ENCODE data around the gene KIN. TPM values are rescaled to one million over a fixed set of nuclear protein-coding genes. Genes with fewer than 3 reads are reported as not detected.
A peak's percentile ranks its signal among the peaks of the same experiment; 100 is the strongest.
"Not testable (repeated sequence)": the region's sequence is repeated elsewhere in the genome, so short reads cannot be mapped to it uniquely, and the experiment has no call there.

KIN gene
- total RNA-seq, 1 donor from 2014 or later = 12.9 TPM

GRCh38 chr10:7756360-7756992, 31.3 kb downstream of the KIN start:
- H3K4me3 Mint-ChIP-seq (ENCODE audit: unreplicated experiment) = no peak overlapping the region
- DNase-seq = peak; percentile 24
- H3K36me3 Mint-ChIP-seq (ENCODE audit: unreplicated experiment) = no peaks in the 10 kb centered on the region
- H3K27ac Mint-ChIP-seq (ENCODE audit: unreplicated experiment) = no peak overlapping the region
- H3K9me3 Mint-ChIP-seq (ENCODE audit: unreplicated experiment) = peaks cover 1% of the 10 kb centered on the region
- H3K27me3 Mint-ChIP-seq (ENCODE audit: unreplicated experiment) = no peaks in the 10 kb centered on the region
- H3K4me1 Mint-ChIP-seq (ENCODE audit: low read depth, unreplicated experiment) = no peaks in the 10 kb centered on the region
- TF ChIP-seq, protein P1, sequence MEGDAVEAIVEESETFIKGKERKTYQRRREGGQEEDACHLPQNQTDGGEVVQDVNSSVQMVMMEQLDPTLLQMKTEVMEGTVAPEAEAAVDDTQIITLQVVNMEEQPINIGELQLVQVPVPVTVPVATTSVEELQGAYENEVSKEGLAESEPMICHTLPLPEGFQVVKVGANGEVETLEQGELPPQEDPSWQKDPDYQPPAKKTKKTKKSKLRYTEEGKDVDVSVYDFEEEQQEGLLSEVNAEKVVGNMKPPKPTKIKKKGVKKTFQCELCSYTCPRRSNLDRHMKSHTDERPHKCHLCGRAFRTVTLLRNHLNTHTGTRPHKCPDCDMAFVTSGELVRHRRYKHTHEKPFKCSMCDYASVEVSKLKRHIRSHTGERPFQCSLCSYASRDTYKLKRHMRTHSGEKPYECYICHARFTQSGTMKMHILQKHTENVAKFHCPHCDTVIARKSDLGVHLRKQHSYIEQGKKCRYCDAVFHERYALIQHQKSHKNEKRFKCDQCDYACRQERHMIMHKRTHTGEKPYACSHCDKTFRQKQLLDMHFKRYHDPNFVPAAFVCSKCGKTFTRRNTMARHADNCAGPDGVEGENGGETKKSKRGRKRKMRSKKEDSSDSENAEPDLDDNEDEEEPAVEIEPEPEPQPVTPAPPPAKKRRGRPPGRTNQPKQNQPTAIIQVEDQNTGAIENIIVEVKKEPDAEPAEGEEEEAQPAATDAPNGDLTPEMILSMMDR (IDR thresholded peaks at IDR 0.05; ENCODE audit: partially characterized antibody, unreplicated experiment) = no peak

- DNase-seq = no peak
- no peaks in the 10 kb centered on the region for H3K4me1 Mint-ChIP-seq (ENCODE audit: low read depth, unreplicated experiment)
- peaks cover 1% of the 10 kb centered on the region for H3K9me3 Mint-ChIP-seq (ENCODE audit: unreplicated experiment)
- H3K27ac Mint-ChIP-seq (ENCODE audit: unreplicated experiment) = no peak overlapping the region
- no peaks in the 10 kb centered on the region for H3K36me3 Mint-ChIP-seq (ENCODE audit: unreplicated experiment)
- no peak overlapping the region for H3K4me3 Mint-ChIP-seq (ENCODE audit: unreplicated experiment)
- TF ChIP-seq, protein P1 (IDR thresholded peaks at IDR 0.05; ENCODE audit: partially characterized antibody, unreplicated experiment) = no peak
- H3K27me3 Mint-ChIP-seq (ENCODE audit: unreplicated experiment) = no peaks in the 10 kb centered on the region
Measured at GRCh38 chr10:7755103-7755502, 32.7 kb downstream of the KIN start.

DNA sequence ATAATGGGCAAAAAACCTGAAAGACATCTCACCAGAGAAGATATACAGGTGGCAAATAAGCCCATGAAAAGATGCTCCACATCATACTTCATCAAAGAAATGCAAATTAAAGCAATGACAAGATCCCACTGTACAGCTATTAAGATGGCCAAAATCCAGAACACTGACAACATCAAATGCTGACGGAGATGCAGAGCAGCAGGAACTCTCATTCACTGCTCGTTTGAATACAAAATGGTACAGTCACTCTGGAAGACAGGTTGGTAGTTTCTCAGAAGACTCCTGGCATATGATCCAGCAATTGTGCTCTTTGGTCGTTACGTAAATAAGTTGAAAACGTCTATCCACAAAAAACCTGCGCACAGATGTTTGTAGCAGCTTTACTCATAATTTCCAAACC, 35.5 kb downstream of the KIN start:
- TF ChIP-seq, protein P1 (IDR thresholded peaks at IDR 0.05; ENCODE audit: partially characterized antibody, unreplicated experiment) = no peak
- no peaks in the 10 kb centered on the region for H3K4me1 Mint-ChIP-seq (ENCODE audit: low read depth, unreplicated experiment)

DNA sequence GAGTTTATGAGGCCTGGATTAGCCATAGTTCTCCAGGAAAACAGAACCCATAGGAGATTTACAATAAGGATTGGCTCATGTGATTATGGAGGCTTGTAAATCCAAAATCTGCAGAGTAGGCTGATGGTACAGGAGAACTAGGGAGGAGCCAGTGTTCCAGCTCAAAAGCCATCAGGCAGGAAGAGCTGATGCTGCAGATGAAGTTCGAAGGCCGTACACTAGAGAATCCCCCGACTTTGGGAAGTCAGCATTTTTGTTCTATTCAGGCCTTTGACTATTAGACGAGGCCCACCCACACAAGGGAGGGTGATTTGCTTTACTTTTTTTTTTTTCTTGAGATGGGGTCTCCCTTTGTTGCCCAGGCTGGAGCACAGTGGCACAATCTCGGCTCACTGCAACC, 37.6 kb downstream of the KIN start:
- Mint-ChIP-seq H3K4me3 (ENCODE audit: unreplicated experiment) (no peak overlapping the region), H3K9me3 (ENCODE audit: unreplicated experiment) (peaks cover 1% of the 10 kb centered on the region), H3K27me3 (ENCODE audit: unreplicated experiment) (no peaks in the 10 kb centered on the region), H3K36me3 (ENCODE audit: unreplicated experiment) (no peaks in the 10 kb centered on the region), H3K27ac (ENCODE audit: unreplicated experiment) (no peak overlapping the region), H3K4me1 (ENCODE audit: low read depth, unreplicated experiment) (no peaks in the 10 kb centered on the region)
- TF ChIP-seq, protein P1 (IDR thresholded peaks at IDR 0.05; ENCODE audit: partially characterized antibody, unreplicated experiment) = no peak
- DNase-seq = no peak

More for the DNA sequence above, 35.5 kb downstream of the KIN start:
- no peak overlapping the region for H3K27ac Mint-ChIP-seq (ENCODE audit: unreplicated experiment)
- no peak for DNase-seq
- H3K9me3 Mint-ChIP-seq (ENCODE audit: unreplicated experiment) = peaks cover 1% of the 10 kb centered on the region
- no peak overlapping the region for H3K4me3 Mint-ChIP-seq (ENCODE audit: unreplicated experiment)
- H3K36me3 Mint-ChIP-seq (ENCODE audit: unreplicated experiment) = no peaks in the 10 kb centered on the region
- H3K27me3 Mint-ChIP-seq (ENCODE audit: unreplicated experiment) = no peaks in the 10 kb centered on the region

DNA sequence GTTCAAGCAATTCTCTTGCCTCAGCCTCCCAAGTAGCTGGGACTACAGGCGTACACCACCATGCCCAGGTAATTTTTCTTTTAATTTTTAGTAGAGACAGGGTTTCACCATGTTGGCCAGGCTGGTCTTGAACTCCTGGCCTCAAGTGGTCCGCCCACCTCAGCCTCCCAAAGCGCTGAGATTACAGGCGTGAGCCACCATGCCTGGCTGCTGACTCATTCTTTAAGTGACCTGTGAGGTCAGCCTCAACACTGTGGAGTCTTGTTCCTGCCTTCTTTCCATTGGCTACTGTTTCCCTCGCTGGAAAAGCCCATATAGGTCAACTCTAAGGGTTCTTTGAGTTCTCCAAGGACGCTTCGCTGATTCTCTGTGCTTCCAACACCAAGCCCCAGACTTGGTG, 39.2 kb downstream of the KIN start:
- H3K27me3 Mint-ChIP-seq (ENCODE audit: unreplicated experiment); H3K27ac Mint-ChIP-seq (ENCODE audit: unreplicated experiment); H3K36me3 Mint-ChIP-seq (ENCODE audit: unreplicated experiment); H3K9me3 Mint-ChIP-seq (ENCODE audit: unreplicated experiment); DNase-seq; H3K4me1 Mint-ChIP-seq (ENCODE audit: low read depth, unreplicated experiment); H3K4me3 Mint-ChIP-seq (ENCODE audit: unreplicated experiment): not testable (repeated sequence)

All from glutamatergic neuron (in vitro differentiated cells).